ENCODE data around the gene CNDP2. TPM values are rescaled to one million over a fixed set of nuclear protein-coding genes. Genes with fewer than 3 reads are reported as not detected.

The CNDP2 gene
- total and polyA plus RNA-seq, 2 experiments from 2014 or later: 40.5 to 72.2 TPM

- no peak for DNase-seq
- no peaks in the 10 kb centered on the region for H3K9me3 ChIP-seq (ENCODE audit: low read depth)
- no peaks in the 10 kb centered on the region for H3K4me1 ChIP-seq (ENCODE audit: insufficient read depth)
- no peaks in the 10 kb centered on the region for H3K9me2 ChIP-seq (ENCODE audit: insufficient read depth)
- H4K20me1 ChIP-seq (ENCODE audit: insufficient read depth): no peaks in the 10 kb centered on the region
- H3K79me2 ChIP-seq (ENCODE audit: insufficient read depth): no peaks in the 10 kb centered on the region
- H2AFZ ChIP-seq: no peak overlapping the region
- no peaks in the 10 kb centered on the region for H3K27me3 ChIP-seq (replicated peaks; ENCODE audit: insufficient read depth)
- no peak for TF ChIP-seq EZH2phosphoT487 (IDR thresholded peaks at IDR 0.05; ENCODE audit: insufficient read depth, low read depth)
- TF ChIP-seq EZH2 (IDR thresholded peaks at IDR 0.05; ENCODE audit: insufficient read depth, poor library complexity, severe bottlenecking): no peak
- no peak overlapping the region for H3K4me3 ChIP-seq
- in situ Hi-C loops (cut with MboI): no loop called here
- no peak overlapping the region for H3K27ac ChIP-seq
- H3K36me3 ChIP-seq (ENCODE audit: low read depth): no peaks in the 10 kb centered on the region
- 66 to 72% methylated on average over 21 to 25 of the region's 25 CpGs for WGBS, 2 experiments (ENCODE audit: low coverage in 1 of 2, low lambda C conversion rate in 2 of 2, missing lambda C conversion rate in 2 of 2)
- no peak overlapping the region for H3K9ac ChIP-seq
- no peaks in the 10 kb centered on the region for H3F3A ChIP-seq (ENCODE audit: insufficient read depth)
- H3K4me2 ChIP-seq (ENCODE audit: unreplicated experiment): no peak overlapping the region
Measured at GRCh38 chr18:74529811-74530583, 33.8 kb downstream of the CNDP2 start.

- H3K36me3 ChIP-seq (ENCODE audit: low read depth): no peaks in the 10 kb centered on the region
- no peaks in the 10 kb centered on the region for H3K27me3 ChIP-seq (replicated peaks; ENCODE audit: insufficient read depth)
- TF ChIP-seq EZH2phosphoT487 (IDR thresholded peaks at IDR 0.05; ENCODE audit: insufficient read depth, low read depth) (no peak), EZH2 (IDR thresholded peaks at IDR 0.05; ENCODE audit: insufficient read depth, poor library complexity, severe bottlenecking) (no peak)
- no peak overlapping the region for H3K9ac ChIP-seq
- no peak overlapping the region for H3K4me2 ChIP-seq (ENCODE audit: unreplicated experiment)
- no peak for DNase-seq
- no peaks in the 10 kb centered on the region for H3K4me1 ChIP-seq (ENCODE audit: insufficient read depth)
- no peaks in the 10 kb centered on the region for H3K9me3 ChIP-seq (ENCODE audit: low read depth)
- H3K27ac ChIP-seq: no peak overlapping the region
- in situ Hi-C loops (cut with MboI): no loop called here
- H4K20me1 ChIP-seq (ENCODE audit: insufficient read depth): no peaks in the 10 kb centered on the region
- H3K4me3 ChIP-seq: no peak overlapping the region
- no peaks in the 10 kb centered on the region for H3F3A ChIP-seq (ENCODE audit: insufficient read depth)
- H3K79me2 ChIP-seq (ENCODE audit: insufficient read depth): no peaks in the 10 kb centered on the region
- no peaks in the 10 kb centered on the region for H3K9me2 ChIP-seq (ENCODE audit: insufficient read depth)
- 70 to 74% methylated on average over 6 of the region's 6 CpGs for WGBS, 2 experiments (ENCODE audit: low coverage in 1 of 2, low lambda C conversion rate in 2 of 2, missing lambda C conversion rate in 2 of 2)
- H2AFZ ChIP-seq: no peak overlapping the region
Measured at GRCh38 chr18:74530584-74530862, 34.4 kb downstream of the CNDP2 start.

DNA sequence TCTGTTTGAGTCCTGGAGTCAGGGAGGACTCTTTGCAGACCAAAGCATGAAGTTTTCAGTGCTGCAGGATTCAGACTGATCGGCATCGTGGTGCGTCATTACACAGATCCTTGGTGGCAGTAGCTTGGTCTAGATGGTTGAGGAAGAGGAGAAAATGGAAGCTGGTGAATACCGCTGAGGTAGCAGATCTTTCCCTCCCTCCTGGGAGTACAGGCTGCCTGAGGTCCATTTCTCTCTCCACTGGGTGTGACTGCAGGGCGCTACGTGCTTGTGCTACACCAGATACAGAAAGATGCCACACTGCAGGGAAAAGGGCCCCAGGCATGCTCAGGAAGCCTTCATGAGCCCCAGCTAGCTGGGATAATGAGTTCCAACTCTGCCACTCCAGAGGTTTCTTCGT, 34.9 kb downstream of the CNDP2 start:
- Histone ChIP-seq H3K9me2 (ENCODE audit: insufficient read depth) (no peaks in the 10 kb centered on the region), H3K4me3 (no peak overlapping the region), H3K36me3 (ENCODE audit: low read depth) (no peaks in the 10 kb centered on the region), H3K79me2 (ENCODE audit: insufficient read depth) (no peaks in the 10 kb centered on the region), H2AFZ (no peak overlapping the region), H3K9me3 (ENCODE audit: low read depth) (no peaks in the 10 kb centered on the region), H3K9ac (no peak overlapping the region), H3F3A (ENCODE audit: insufficient read depth) (no peaks in the 10 kb centered on the region), H3K4me1 (ENCODE audit: insufficient read depth) (no peaks in the 10 kb centered on the region), H3K4me2 (ENCODE audit: unreplicated experiment) (no peak overlapping the region), H4K20me1 (ENCODE audit: insufficient read depth) (no peaks in the 10 kb centered on the region), H3K27me3 (replicated peaks; ENCODE audit: insufficient read depth) (no peaks in the 10 kb centered on the region; the same call in 1 of the 2 replicates), H3K27ac (no peak overlapping the region)
- WGBS, 2 experiments (ENCODE audit: low coverage in 1 of 2, low lambda C conversion rate in 2 of 2, missing lambda C conversion rate in 2 of 2): 49 to 52% methylated on average over 7 of the region's 7 CpGs
- DNase-seq: no peak
- TF ChIP-seq EZH2 (IDR thresholded peaks at IDR 0.05; ENCODE audit: insufficient read depth, poor library complexity, severe bottlenecking) (no peak), EZH2phosphoT487 (IDR thresholded peaks at IDR 0.05; ENCODE audit: insufficient read depth, low read depth) (no peak)
- in situ Hi-C loops (cut with MboI): no loop called here

DNA sequence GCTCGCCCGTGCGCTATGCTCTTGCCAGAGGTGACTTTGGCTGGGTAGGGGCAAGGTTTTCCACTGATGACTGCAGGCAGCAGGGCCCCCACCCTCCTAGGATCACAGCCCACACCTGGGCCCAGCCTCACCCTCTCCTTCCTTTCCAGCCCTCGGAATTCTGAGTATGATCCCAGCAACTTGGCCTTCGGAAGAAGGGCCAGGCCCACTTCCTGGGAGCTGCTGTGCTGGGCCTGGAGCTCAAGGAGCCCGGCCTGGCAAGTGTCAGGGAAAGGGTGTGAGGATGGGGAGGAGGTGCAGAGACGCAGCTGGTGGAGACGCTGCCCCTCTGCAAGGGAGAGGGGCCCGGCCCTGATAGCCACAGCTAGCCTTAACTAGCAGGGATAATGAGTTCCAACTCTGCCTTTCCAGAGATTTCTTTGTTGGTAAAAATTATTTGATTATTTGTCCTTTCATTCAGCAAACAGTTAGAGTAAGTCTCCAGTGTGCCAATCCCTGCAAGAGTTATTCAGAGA, 36.4 kb downstream of the CNDP2 start:
- in situ Hi-C loops (cut with MboI): no loop called here

More for the DNA sequence above, 36.4 kb downstream of the CNDP2 start:
- Histone ChIP-seq H3K4me3 (no peak overlapping the region), H3K9me3 (ENCODE audit: low read depth) (no peaks in the 10 kb centered on the region), H3K4me1 (ENCODE audit: insufficient read depth) (no peaks in the 10 kb centered on the region), H3F3A (ENCODE audit: insufficient read depth) (no peaks in the 10 kb centered on the region), H4K20me1 (ENCODE audit: insufficient read depth) (no peaks in the 10 kb centered on the region), H3K36me3 (ENCODE audit: low read depth) (no peaks in the 10 kb centered on the region), H2AFZ (no peak overlapping the region), H3K79me2 (ENCODE audit: insufficient read depth) (no peaks in the 10 kb centered on the region), H3K27ac (no peak overlapping the region), H3K27me3 (replicated peaks; ENCODE audit: insufficient read depth) (no peaks in the 10 kb centered on the region; the same call in 1 of the 2 replicates), H3K9ac (no peak overlapping the region), H3K4me2 (ENCODE audit: unreplicated experiment) (no peak overlapping the region), H3K9me2 (ENCODE audit: insufficient read depth) (no peaks in the 10 kb centered on the region)
- no peak for DNase-seq
- no peak for TF ChIP-seq EZH2 (IDR thresholded peaks at IDR 0.05; ENCODE audit: insufficient read depth, poor library complexity, severe bottlenecking)
- TF ChIP-seq EZH2phosphoT487 (IDR thresholded peaks at IDR 0.05; ENCODE audit: insufficient read depth, low read depth): no peak
- 49 to 53% methylated on average over 8 to 9 of the region's 9 CpGs for WGBS, 2 experiments (ENCODE audit: low coverage in 1 of 2, low lambda C conversion rate in 2 of 2, missing lambda C conversion rate in 2 of 2)
